ENCODE measurements around the gene THSD1. TPM values are rescaled to one million over a fixed set of nuclear protein-coding genes. Genes with fewer than 3 reads are reported as not detected.
"Not testable (repeated sequence)": the region's sequence is repeated elsewhere in the genome, so short reads cannot be mapped to it uniquely, and the experiment has no call there.

The THSD1 gene
- total RNA-seq, 2 donors from 2014 or later: 0.79 to 1.8 TPM

DNA sequence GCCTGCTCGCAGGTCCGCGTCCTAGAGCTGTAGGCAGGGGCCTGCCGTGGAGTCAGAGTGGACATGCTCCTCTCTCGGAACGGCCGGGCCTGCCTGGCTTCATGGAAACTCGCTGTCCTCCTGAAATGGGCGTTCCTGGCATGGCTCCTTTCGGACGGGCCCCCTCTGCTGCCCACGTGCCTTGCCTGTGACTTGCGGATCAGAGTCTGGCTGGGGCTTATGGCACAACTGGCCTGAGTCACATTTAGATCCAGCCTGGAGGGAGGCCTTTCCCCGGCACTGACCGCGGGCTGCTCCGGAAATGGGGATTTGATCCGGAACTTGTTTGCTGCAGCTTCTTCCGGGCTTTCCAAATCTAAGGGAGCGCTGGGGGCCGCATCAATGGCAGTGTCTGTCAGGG, 28.1 kb downstream of the THSD1 start:
- Histone ChIP-seq H3K27me3 (no peaks in the 10 kb centered on the region), H3K9ac (ENCODE audit: low read depth in 2 of 2, low read length in 2 of 2) (no peak overlapping the region), H3K4me3 (no peak overlapping the region), H3K36me3 (no peaks in the 10 kb centered on the region), H3K4me1 (no peaks in the 10 kb centered on the region), H3K9me3 (no peaks in the 10 kb centered on the region), H3K27ac (no peak overlapping the region)
- TF ChIP-seq, protein P1, sequence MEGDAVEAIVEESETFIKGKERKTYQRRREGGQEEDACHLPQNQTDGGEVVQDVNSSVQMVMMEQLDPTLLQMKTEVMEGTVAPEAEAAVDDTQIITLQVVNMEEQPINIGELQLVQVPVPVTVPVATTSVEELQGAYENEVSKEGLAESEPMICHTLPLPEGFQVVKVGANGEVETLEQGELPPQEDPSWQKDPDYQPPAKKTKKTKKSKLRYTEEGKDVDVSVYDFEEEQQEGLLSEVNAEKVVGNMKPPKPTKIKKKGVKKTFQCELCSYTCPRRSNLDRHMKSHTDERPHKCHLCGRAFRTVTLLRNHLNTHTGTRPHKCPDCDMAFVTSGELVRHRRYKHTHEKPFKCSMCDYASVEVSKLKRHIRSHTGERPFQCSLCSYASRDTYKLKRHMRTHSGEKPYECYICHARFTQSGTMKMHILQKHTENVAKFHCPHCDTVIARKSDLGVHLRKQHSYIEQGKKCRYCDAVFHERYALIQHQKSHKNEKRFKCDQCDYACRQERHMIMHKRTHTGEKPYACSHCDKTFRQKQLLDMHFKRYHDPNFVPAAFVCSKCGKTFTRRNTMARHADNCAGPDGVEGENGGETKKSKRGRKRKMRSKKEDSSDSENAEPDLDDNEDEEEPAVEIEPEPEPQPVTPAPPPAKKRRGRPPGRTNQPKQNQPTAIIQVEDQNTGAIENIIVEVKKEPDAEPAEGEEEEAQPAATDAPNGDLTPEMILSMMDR (IDR thresholded peaks at IDR 0.05): no peak
- intact Hi-C loops (cut with DNase I): no loop called here
- DNase-seq: no peak

DNA sequence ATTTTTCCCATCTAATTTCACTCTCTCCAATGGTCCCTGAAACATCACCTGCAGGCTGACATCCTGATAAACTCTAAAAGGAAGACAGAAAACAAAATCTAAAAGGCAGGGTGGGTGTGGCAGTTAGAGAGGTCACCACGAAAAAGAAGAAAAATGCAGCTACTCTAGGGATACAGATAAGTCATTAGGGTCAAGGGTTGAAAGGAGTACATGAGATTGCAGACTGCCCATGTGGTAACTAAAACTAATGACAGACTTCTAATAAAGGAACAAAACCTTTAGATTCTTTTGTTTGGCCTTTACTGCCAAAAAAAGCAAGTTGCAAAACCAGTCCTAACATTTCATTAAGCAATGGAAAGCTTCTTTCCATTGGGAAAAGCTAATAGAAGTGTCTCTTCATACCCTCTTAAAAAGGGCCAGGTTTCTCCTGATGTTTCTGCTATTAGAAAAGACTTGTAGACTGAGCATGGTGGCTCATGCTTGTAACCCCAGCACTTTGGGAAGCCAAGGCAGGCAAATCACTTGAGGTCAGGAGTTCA, 31.0 kb downstream of the THSD1 start:
- TF ChIP-seq, protein P1 (IDR thresholded peaks at IDR 0.05): no peak
- Histone ChIP-seq H3K27me3 (no peaks in the 10 kb centered on the region), H3K9ac (ENCODE audit: low read depth in 2 of 2, low read length in 2 of 2) (no peak overlapping the region), H3K36me3 (no peaks in the 10 kb centered on the region), H3K9me3 (no peaks in the 10 kb centered on the region), H3K27ac (no peak overlapping the region), H3K4me3 (no peak overlapping the region), H3K4me1 (no peaks in the 10 kb centered on the region)
- DNase-seq: no peak
- intact Hi-C loops (cut with DNase I): no loop called here

DNA sequence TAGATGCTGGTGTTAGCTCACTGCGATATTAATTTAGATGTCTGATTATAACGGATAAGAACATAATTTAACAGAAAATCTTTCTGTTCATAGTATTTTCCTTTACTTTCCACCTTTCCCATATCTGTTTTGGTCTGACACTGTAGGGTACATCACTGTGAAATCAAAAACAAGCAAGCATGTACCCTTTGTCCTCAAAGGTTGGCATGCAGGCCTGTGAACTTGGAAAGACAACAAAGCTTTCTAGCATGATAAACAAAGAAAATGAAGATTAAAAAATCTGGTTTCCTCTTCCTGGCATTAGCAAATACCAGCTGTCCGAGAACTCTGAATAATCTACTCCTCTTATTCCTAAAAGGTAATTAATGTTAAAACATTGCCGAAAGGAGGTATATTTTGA, 31.6 kb downstream of the THSD1 start:
- Histone ChIP-seq H3K27me3 (no peaks in the 10 kb centered on the region), H3K36me3 (no peaks in the 10 kb centered on the region), H3K9me3 (no peaks in the 10 kb centered on the region), H3K4me1 (no peaks in the 10 kb centered on the region), H3K4me3 (no peak overlapping the region), H3K27ac (no peak overlapping the region), H3K9ac (ENCODE audit: low read depth in 2 of 2, low read length in 2 of 2) (no peak overlapping the region)
- intact Hi-C loops (cut with DNase I): no loop called here
- TF ChIP-seq, protein P1 (IDR thresholded peaks at IDR 0.05): no peak
- DNase-seq: no peak

DNA sequence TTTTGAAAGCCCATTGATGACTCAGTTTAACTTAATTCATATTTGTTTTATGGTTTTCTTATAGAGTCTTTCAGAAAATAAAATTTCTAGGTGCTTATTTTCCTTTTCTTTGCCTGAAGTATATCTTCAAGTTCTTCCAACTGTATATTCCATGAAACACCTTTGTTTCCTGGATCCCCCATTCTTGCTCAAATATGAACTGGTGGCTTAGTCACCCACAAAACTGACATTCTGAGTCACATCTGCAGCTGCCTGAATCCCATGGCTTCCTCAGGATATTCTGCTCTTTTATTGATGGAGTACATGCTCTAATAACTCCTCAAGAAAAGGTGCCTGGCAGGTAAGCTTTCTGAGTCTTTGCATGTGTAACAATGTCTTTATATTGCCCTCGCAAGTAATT, 32.7 kb downstream of the THSD1 start:
- H3K9ac ChIP-seq (ENCODE audit: low read depth in 2 of 2, low read length in 2 of 2); H3K9me3 ChIP-seq; intact Hi-C loops (cut with DNase I); H3K4me3 ChIP-seq; H3K27ac ChIP-seq; DNase-seq; H3K36me3 ChIP-seq; H3K4me1 ChIP-seq; H3K27me3 ChIP-seq: not testable (repeated sequence)

DNA sequence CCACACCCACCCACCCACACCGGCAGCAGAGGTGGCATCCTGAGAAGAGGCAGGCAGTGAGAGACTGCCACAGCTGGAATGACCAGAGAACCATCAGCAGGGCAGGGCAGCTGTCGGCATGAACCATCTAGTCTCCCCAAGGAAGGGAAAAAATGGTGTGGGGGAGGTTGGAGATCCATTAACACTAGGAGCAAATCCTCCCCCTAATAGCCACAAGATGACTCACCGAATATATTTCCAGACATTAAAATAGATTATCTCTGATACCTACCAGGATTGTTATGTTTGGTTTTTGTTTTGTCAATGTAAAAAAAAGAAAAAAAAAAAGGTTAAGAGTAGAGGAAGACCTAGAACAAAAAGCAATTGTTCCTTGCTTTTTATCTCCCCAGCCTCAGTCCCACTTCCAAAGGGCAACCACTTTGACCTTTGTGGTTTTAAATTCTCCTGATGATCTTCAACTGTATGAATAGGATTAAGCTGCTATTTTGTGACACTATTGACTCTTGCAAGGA, 34.2 kb downstream of the THSD1 start:
- intact Hi-C loops (cut with DNase I): no loop called here
- Histone ChIP-seq H3K9me3 (no peaks in the 10 kb centered on the region), H3K27ac (no peak overlapping the region), H3K4me1 (no peaks in the 10 kb centered on the region), H3K4me3 (no peak overlapping the region), H3K9ac (ENCODE audit: low read depth in 2 of 2, low read length in 2 of 2) (no peak overlapping the region), H3K36me3 (no peaks in the 10 kb centered on the region), H3K27me3 (no peaks in the 10 kb centered on the region)
- no peak for DNase-seq
- TF ChIP-seq, protein P1 (IDR thresholded peaks at IDR 0.05): no peak

DNA sequence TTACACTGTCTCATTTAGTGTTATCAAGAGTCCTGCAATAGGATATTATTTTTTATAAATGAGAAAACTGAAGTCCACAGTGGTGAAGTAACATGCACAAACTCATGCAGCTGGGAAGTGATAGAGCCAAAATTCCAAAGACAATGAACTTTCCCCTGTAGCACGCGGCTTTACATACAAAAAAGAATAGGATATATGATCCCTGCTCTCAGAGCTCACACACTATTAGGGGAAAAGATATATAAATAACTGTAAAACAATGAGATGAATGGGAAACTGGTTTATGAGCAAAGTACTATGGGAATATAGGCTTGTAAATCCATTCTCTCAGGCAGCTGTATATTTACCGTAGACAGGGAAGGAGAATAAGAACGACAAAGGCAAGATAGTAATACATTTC, 39.7 kb downstream of the THSD1 start:
- Histone ChIP-seq H3K27me3 (no peaks in the 10 kb centered on the region), H3K9ac (ENCODE audit: low read depth in 2 of 2, low read length in 2 of 2) (no peak overlapping the region), H3K4me3 (no peak overlapping the region), H3K27ac (no peak overlapping the region), H3K9me3 (no peaks in the 10 kb centered on the region), H3K4me1 (no peaks in the 10 kb centered on the region), H3K36me3 (no peaks in the 10 kb centered on the region)
- DNase-seq: no peak
- intact Hi-C loops (cut with DNase I): no loop called here
- TF ChIP-seq, protein P1 (IDR thresholded peaks at IDR 0.05): no peak

DNA sequence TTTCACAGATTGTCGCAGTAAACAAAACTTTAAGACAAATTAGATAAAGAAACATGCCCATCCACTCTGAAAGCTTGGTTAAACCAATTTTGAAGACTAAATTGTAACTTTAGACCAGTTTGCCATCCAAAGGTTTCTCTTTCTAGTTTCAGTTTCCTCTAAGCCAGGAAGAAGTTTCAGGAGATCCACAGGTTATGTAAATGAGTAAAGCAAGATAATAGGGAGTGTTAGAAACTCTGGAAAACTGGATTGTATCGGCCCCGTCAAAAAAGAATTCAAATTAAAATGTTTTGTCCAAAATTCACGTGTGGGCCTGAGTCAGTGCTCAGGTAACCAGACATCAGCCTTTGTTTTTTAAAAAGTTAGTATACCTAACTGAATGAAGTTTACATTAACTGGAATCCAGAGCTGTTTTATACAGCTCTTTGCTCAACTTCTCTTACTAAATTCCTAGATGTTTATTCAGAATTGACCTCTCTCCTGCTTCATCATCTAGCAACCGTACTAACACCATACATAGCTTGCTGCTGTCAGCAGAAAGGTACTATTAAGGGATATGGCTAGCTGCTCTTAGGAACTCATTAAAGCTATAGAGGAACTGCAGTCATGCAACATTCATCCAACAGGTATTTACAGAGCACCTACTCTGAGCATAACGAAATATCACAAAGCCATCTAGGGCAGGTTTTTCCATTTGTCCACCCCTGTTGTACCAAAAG, 43.6 kb downstream of the THSD1 start:
- H3K4me1 ChIP-seq; H3K27ac ChIP-seq; H3K27me3 ChIP-seq; H3K9me3 ChIP-seq; H3K36me3 ChIP-seq; H3K9ac ChIP-seq (ENCODE audit: low read depth in 2 of 2, low read length in 2 of 2); H3K4me3 ChIP-seq; intact Hi-C loops (cut with DNase I); DNase-seq: not testable (repeated sequence)
